Fibroblast of the aortic adventitia (primary cell): ENCODE results near the gene SREBF1. TPM values are rescaled to one million over a fixed set of nuclear protein-coding genes. Genes with fewer than 3 reads are reported as not detected.

Experiments
- DNase-seq: peaks from one replicate; pipeline ENCODE4 v3.0.0-alpha.2; 2010; ENCODE audit warnings: low read depth
- H3K4me3 ChIP-seq: 2 replicates; pipeline ENCODE4 v1.5.1; 2011; ENCODE audit warnings: low read depth, mild to moderate bottlenecking, control low read depth, low read length, moderate library complexity
- CTCF ChIP-seq: IDR thresholded peaks from 2 replicates; pipeline ENCODE4 v1.5.1; 2011; ENCODE audit warnings: mild to moderate bottlenecking, low read length, control low read depth, inconsistent platforms; ENCODE audit not compliant: insufficient read depth
- total RNA-seq: library from RNA; depleted of rRNA; stranded (reverse); fragments of >200 nt; gene quantifications from 2 replicates; pipeline ENCODE4 v1.2.3, GENCODE V29; 2012; ENCODE audit warnings: low replicate concordance

The SREBF1 gene
- total RNA-seq, 1 donor, result 48.7 TPM

GRCh38 chr17:17790637-17791464 is 45.9 kb downstream of the SREBF1 start:
- H3K4me3 ChIP-seq, result no peak overlapping the region

GRCh38 chr17:17789828-17790636 is 46.8 kb downstream of the SREBF1 start:
- no peak for DNase-seq
- H3K4me3 ChIP-seq, result no peak overlapping the region
- TF ChIP-seq CTCF, result no peak

More at GRCh38 chr17:17790637-17791464, 45.9 kb downstream of the SREBF1 start:
- DNase-seq, result no peak
- TF ChIP-seq CTCF, result no peak

- H3K4me3 ChIP-seq, result no peak overlapping the region
- DNase-seq, result no peak
- no peak for TF ChIP-seq CTCF
These were observed 47.4 kb downstream of the SREBF1 start for GRCh38 chr17:17789410-17789809.

- H3K4me3 ChIP-seq, result no peak overlapping the region
- TF ChIP-seq CTCF, result no peak
- no peak for DNase-seq
These were observed 47.8 kb downstream of the SREBF1 start for GRCh38 chr17:17788967-17789366.

- no peak for DNase-seq
- H3K4me3 ChIP-seq, result no peak overlapping the region
- no peak for TF ChIP-seq CTCF
These were observed 49.2 kb downstream of the SREBF1 start for GRCh38 chr17:17787568-17787967.

GRCh38 chr17:17786998-17787397 is 49.8 kb downstream of the SREBF1 start:
- no peak overlapping the region for H3K4me3 ChIP-seq
- DNase-seq, result no peak
- no peak for TF ChIP-seq CTCF
